ENCODE measurements around the gene PSMG4. TPM values are rescaled to one million over a fixed set of nuclear protein-coding genes. Genes with fewer than 3 reads are reported as not detected.
A peak's percentile ranks its signal among the peaks of the same experiment; 100 is the strongest.

The PSMG4 gene
- total RNA-seq, 1 donor from 2014 or later: 25.0 TPM

DNA sequence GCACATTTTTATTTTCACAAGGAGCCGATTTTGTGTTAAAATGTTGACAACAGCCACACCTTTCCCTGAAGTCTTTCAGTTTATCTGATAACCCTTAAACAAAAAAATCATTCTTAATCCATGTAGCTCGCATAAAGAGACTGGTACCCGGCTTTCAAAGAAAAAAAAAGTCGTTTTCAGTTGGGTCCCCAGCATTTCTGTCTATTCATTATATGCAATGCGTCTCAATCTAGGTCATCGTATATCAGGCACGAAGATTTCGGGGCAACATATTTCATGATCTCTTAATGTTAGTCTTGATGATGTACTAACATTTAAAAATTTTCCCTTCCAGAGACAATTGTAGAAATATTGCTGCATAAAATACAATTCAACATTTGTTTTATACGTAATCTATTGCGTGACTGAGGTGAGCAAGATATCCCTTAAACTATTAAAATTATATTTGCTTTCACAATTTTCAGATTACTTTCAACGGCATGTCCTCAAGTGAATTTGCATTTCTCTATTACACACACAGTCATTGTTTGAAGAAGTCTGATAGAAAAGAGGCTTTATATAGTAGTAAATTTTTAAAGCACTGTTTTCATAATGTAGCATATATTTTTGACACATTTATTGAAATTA is 28.4 kb upstream of the PSMG4 start:
- TF ChIP-seq, protein P1, sequence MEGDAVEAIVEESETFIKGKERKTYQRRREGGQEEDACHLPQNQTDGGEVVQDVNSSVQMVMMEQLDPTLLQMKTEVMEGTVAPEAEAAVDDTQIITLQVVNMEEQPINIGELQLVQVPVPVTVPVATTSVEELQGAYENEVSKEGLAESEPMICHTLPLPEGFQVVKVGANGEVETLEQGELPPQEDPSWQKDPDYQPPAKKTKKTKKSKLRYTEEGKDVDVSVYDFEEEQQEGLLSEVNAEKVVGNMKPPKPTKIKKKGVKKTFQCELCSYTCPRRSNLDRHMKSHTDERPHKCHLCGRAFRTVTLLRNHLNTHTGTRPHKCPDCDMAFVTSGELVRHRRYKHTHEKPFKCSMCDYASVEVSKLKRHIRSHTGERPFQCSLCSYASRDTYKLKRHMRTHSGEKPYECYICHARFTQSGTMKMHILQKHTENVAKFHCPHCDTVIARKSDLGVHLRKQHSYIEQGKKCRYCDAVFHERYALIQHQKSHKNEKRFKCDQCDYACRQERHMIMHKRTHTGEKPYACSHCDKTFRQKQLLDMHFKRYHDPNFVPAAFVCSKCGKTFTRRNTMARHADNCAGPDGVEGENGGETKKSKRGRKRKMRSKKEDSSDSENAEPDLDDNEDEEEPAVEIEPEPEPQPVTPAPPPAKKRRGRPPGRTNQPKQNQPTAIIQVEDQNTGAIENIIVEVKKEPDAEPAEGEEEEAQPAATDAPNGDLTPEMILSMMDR (IDR thresholded peaks at IDR 0.05): no peak
- TF ChIP-seq POLR2AphosphoS5 (IDR thresholded peaks at IDR 0.05; ENCODE audit: insufficient read depth in 1 of 2, low read depth in 1 of 2) (no peak), POLR2A (IDR thresholded peaks at IDR 0.05) (no peak)
- peak overlapping the region; percentile 55 to 58 for H3K4me3 ChIP-seq
- H3K9me3 ChIP-seq: no peaks in the 10 kb centered on the region
- no peak for DNase-seq (ENCODE audit: extremely low spot score in 2 of 2)
- peaks cover 61% of the 10 kb centered on the region for H3K4me1 ChIP-seq
- peak overlapping the region; percentile 70 for H3K27ac ChIP-seq
- H3K27me3 ChIP-seq: no peaks in the 10 kb centered on the region
- intact Hi-C loops (cut with DNase I): no loop called here
- no peaks in the 10 kb centered on the region for H3K36me3 ChIP-seq

DNA sequence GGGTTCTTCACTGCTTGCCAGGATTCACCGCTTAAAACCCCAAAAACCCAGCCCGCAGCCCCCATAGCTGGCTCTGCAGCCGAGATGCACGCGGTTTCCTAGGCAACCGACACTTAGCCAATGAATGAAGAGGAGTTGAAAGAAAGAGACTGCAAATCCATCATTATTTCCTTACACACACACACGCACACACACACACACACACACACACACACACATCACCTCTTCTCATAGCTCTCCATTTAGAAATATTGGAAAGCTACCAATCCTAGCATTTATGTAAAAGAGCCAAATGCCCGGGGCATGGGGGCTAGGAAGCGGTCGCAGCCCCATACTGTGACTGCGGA is 27.9 kb upstream of the PSMG4 start:
- Histone ChIP-seq H3K4me1 (peaks cover 61% of the 10 kb centered on the region), H3K27ac (peak overlapping the region; percentile 70), H3K4me3 (peak overlapping the region; percentile 55 to 58), H3K27me3 (no peaks in the 10 kb centered on the region), H3K9me3 (no peaks in the 10 kb centered on the region), H3K36me3 (no peaks in the 10 kb centered on the region)
- intact Hi-C loops (cut with DNase I): no loop called here
- TF ChIP-seq POLR2AphosphoS5 (IDR thresholded peaks at IDR 0.05; ENCODE audit: insufficient read depth in 1 of 2, low read depth in 1 of 2): no peak
- TF ChIP-seq POLR2A (IDR thresholded peaks at IDR 0.05): no peak
- TF ChIP-seq, protein P1 (IDR thresholded peaks at IDR 0.05): no peak
- DNase-seq (ENCODE audit: extremely low spot score in 2 of 2): no peak

DNA sequence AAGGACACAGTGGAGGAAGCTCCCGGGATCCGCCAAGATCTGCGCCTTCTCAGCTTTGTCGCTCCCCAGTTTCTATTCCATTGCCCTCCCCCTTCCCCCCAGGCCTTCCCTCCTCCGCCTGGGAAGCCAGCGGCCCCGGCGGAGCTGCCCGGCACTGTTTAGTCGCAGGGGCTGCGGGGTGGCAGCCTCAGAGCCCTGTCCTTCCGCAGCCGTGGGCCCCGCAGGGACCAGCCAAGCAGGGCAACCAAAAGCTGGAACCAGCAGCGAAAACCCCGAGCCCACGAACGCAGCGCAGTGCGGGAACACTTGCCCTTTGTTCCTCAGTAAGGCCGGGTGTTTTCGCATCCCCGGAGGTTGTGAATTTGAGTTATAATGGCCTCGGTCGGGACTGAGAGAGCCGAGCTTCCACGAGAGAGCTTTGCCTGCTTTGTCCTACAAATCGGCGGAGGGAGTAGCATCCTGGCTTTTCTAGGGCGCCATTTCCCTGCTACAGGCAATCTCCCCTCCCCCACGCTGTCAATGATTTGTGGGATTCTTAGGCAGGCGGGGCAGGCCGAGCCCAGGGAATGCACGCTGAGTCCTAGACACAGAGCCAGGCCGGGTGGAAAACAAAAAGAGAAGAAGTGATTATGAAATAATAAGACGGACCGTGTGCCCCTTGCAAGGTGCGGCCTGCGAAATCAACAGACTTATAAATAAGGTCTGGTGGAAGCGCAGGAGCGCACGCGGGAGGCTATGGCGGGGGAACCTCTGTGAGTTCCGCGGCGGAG is 27.3 kb upstream of the PSMG4 start:
- Histone ChIP-seq H3K27me3 (no peaks in the 10 kb centered on the region), H3K4me3 (peak overlapping the region; percentile 55 to 58), H3K4me1 (peaks cover 57% of the 10 kb centered on the region), H3K27ac (peak overlapping the region; percentile 70), H3K9me3 (no peaks in the 10 kb centered on the region), H3K36me3 (no peaks in the 10 kb centered on the region)
- no peak for DNase-seq (ENCODE audit: extremely low spot score in 2 of 2)
- TF ChIP-seq POLR2A (IDR thresholded peaks at IDR 0.05) (no peak), POLR2AphosphoS5 (IDR thresholded peaks at IDR 0.05; ENCODE audit: insufficient read depth in 1 of 2, low read depth in 1 of 2) (peak in 1 of 2 donors; percentile 71)
- intact Hi-C loops (cut with DNase I): no loop called here

DNA sequence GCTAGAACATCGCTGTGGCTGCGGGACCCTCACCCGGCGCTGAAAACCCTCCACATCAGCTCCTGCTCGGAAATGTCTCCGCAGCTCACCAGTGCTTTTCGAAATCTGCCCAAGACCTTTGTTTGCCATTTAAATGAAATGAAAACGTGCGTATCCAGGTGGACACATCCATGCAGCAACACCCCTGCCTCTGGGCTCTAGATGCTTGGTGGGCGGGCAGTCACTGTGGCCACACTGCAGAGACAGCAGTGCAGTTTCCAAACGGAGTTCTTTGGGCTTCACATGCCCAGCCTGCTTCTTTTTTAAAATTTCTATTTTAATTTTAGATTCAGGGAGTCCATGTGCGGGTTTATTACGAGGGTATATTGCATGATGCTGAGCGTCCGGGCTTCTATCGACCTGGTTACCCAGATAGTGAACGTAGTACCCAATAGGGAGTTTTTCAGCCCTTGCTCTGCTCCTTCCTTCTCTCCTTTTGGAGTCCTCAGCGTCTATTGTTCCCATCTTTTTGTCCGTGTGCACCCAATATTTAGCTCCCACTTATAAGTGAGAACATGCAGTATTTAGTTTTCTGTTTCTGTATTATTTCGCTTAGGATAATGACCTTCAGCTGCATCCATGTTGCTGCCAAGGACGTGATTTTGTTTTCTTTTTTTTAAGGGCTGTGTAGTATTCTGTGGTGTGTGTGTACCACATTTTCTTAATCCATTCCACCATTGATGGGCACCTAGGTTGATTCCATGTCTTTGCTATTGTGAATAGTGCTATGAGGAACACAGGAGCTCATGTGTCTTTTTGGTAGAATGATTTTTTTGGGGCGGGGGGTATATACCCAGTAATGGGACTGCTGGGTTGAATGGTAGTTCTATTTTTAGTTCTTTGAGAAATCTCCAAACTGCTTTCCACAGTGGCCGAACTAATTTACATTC is 26.5 kb upstream of the PSMG4 start:
- H3K27me3 ChIP-seq: no peaks in the 10 kb centered on the region
- DNase-seq (ENCODE audit: extremely low spot score in 2 of 2): no peak
- H3K27ac ChIP-seq: peak overlapping the region; percentile 70
- no peaks in the 10 kb centered on the region for H3K9me3 ChIP-seq
- peak overlapping the region; percentile 55 to 58 for H3K4me3 ChIP-seq
- H3K4me1 ChIP-seq: peaks cover 48% of the 10 kb centered on the region
- intact Hi-C loops (cut with DNase I): no loop called here
- no peaks in the 10 kb centered on the region for H3K36me3 ChIP-seq
- TF ChIP-seq POLR2A (IDR thresholded peaks at IDR 0.05) (no peak), POLR2AphosphoS5 (IDR thresholded peaks at IDR 0.05; ENCODE audit: insufficient read depth in 1 of 2, low read depth in 1 of 2) (no peak)
- TF ChIP-seq, protein P1 (IDR thresholded peaks at IDR 0.05): no peak

DNA sequence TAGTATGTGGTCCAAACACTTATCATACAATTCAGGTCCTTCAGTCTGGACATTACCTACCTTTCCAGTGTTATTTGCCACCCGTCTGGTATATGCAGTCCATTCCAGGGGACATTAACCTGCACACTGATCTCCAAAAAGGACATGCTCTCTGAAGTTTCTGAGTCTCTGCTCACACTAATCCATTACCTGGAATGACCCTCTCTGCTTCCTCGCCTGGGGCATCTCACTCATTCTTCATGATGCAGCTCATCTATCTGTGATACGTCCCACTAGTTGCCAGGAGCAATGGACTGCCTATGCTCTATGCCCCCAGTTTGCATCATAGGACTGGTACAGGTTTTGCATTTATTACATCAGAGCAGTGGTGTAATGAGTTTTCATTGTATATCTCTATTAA is 25.4 kb upstream of the PSMG4 start:
- TF ChIP-seq, protein P1 (IDR thresholded peaks at IDR 0.05): no peak
- no peak for TF ChIP-seq POLR2A (IDR thresholded peaks at IDR 0.05)
- no peak for TF ChIP-seq POLR2AphosphoS5 (IDR thresholded peaks at IDR 0.05; ENCODE audit: insufficient read depth in 1 of 2, low read depth in 1 of 2)
- Histone ChIP-seq H3K27me3 (no peaks in the 10 kb centered on the region), H3K4me1 (peaks cover 38% of the 10 kb centered on the region), H3K4me3 (no peak overlapping the region), H3K36me3 (no peaks in the 10 kb centered on the region), H3K9me3 (no peaks in the 10 kb centered on the region), H3K27ac (no peak overlapping the region)
- DNase-seq (ENCODE audit: extremely low spot score in 2 of 2): no peak
- intact Hi-C loops (cut with DNase I): no loop called here
